ENCODE data around the gene LETM1.
A peak's percentile ranks its signal among the peaks of the same experiment; 100 is the strongest.

LETM1 gene

GRCh38 chr4:1825326-1825725 is 30.6 kb downstream of the LETM1 start:
- no peak for DNase-seq (ENCODE audit: low spot score)

GRCh38 chr4:1824746-1825145 is 31.2 kb downstream of the LETM1 start:
- no peak for DNase-seq (ENCODE audit: low spot score)

- DNase-seq (ENCODE audit: low spot score): no peak
Measured at GRCh38 chr4:1823545-1823932, 32.4 kb downstream of the LETM1 start.

- no peak for DNase-seq (ENCODE audit: low spot score)
Measured at GRCh38 chr4:1822568-1823544, 33.1 kb downstream of the LETM1 start.

GRCh38 chr4:1821679-1822567 is 34.0 kb downstream of the LETM1 start:
- DNase-seq (ENCODE audit: low spot score): no peak

GRCh38 chr4:1819816-1820215 is 36.1 kb downstream of the LETM1 start:
- DNase-seq (ENCODE audit: low spot score): no peak

GRCh38 chr4:1819284-1819683 is 36.7 kb downstream of the LETM1 start:
- DNase-seq (ENCODE audit: low spot score): no peak

GRCh38 chr4:1815997-1816860 is 39.7 kb downstream of the LETM1 start:
- DNase-seq (ENCODE audit: low spot score): no peak

- DNase-seq (ENCODE audit: low spot score): no peak
Measured at GRCh38 chr4:1815096-1815996, 40.6 kb downstream of the LETM1 start.

GRCh38 chr4:1814453-1814852 is 41.5 kb downstream of the LETM1 start:
- no peak for DNase-seq (ENCODE audit: low spot score)

- DNase-seq (ENCODE audit: low spot score): no peak
Measured at GRCh38 chr4:1813915-1814314, 42.0 kb downstream of the LETM1 start.

GRCh38 chr4:1813231-1813630 is 42.7 kb downstream of the LETM1 start:
- DNase-seq (ENCODE audit: low spot score): no peak

GRCh38 chr4:1812720-1813119 is 43.2 kb downstream of the LETM1 start:
- no peak for DNase-seq (ENCODE audit: low spot score)

- DNase-seq (ENCODE audit: low spot score): no peak
Measured at GRCh38 chr4:1810765-1811164, 45.2 kb downstream of the LETM1 start.

GRCh38 chr4:1809754-1810502 is 46.0 kb downstream of the LETM1 start:
- peak; percentile 57 for DNase-seq (ENCODE audit: low spot score)

- no peak for DNase-seq (ENCODE audit: low spot score)
Measured at GRCh38 chr4:1808851-1809753, 46.9 kb downstream of the LETM1 start.

- no peak for DNase-seq (ENCODE audit: low spot score)
Measured at GRCh38 chr4:1808396-1808795, 47.6 kb downstream of the LETM1 start.

GRCh38 chr4:1807332-1807777 is 48.6 kb downstream of the LETM1 start:
- no peak for DNase-seq (ENCODE audit: low spot score)
